ENCODE data around the gene PLPP6. TPM values are rescaled to one million over a fixed set of nuclear protein-coding genes. Genes with fewer than 3 reads are reported as not detected.
A peak's percentile ranks its signal among the peaks of the same experiment; 100 is the strongest.

The PLPP6 gene
- total and polyA plus RNA-seq, 2 of the 13 experiments (the other 11 are each of a cell fraction or from before 2014, with no cell fraction given) = 12.1 to 15.5 TPM

GRCh38 chr9:4662108-4662988 is at the start of gene PLPP6 (continued):
- TF ChIP-seq CTCF (CRISPR knock-in tag; IDR thresholded peaks at IDR 0.05) = peak; percentile 95
- peak; percentile 62; the same call in 1 of the 2 replicates for TF ChIP-seq ZNF552 (CRISPR knock-in tag; IDR thresholded peaks at IDR 0.05; ENCODE audit: borderline replicate concordance)
- peak; percentile 94 for TF ChIP-seq YEATS4 (CRISPR knock-in tag; IDR thresholded peaks at IDR 0.05; ENCODE audit: borderline replicate concordance)
- peak; percentile 58 for TF ChIP-seq SMC3 (IDR thresholded peaks at IDR 0.05; ENCODE audit: low read length)
- TF ChIP-seq REST (IDR thresholded peaks at IDR 0.05; ENCODE audit: borderline replicate concordance in 1 of 2, low read depth in 1 of 2, low read length in 2 of 2) = peak in 1 of 2 experiments; percentile 4; a peak in 1 of 4 replicates
- peak; percentile 69; the same call in 1 of the 2 replicates for TF ChIP-seq POGK (CRISPR knock-in tag; conservative IDR thresholded peaks at IDR 0.05)
- no peak for TF ChIP-seq TAF15 (IDR thresholded peaks at IDR 0.05; ENCODE audit: low read depth, low read length, poor library complexity, severe bottlenecking)
- no peak for TF ChIP-seq PHF5A (CRISPR knock-in tag; IDR thresholded peaks at IDR 0.05; ENCODE audit: low read depth, unreplicated experiment)
- peak; percentile 75; the same call in 1 of the 2 replicates for TF ChIP-seq HNRNPL (IDR thresholded peaks at IDR 0.05; ENCODE audit: low read depth, low read length)
- TF ChIP-seq ATM (IDR thresholded peaks at IDR 0.05; ENCODE audit: borderline replicate concordance) = no peak
- TF ChIP-seq ZNF362 (CRISPR knock-in tag; IDR thresholded peaks at IDR 0.05; ENCODE audit: borderline replicate concordance) = 0 out of 2 replicates have a peak, but pooled peaks have one; percentile 27
- peak; percentile 37; the same call in 1 of the 2 replicates for TF ChIP-seq ZNF609 (CRISPR knock-in tag; IDR thresholded peaks at IDR 0.05; ENCODE audit: borderline replicate concordance)
- no peak for TF ChIP-seq ATRX (CRISPR knock-in tag; IDR thresholded peaks at IDR 0.05; ENCODE audit: borderline replicate concordance)

Data from HepG2 (cell line).